ENCODE results near the gene APP.
"Not testable (repeated sequence)": the region's sequence is repeated elsewhere in the genome, so short reads cannot be mapped to it uniquely, and the experiment has no call there.

Gene APP

DNA sequence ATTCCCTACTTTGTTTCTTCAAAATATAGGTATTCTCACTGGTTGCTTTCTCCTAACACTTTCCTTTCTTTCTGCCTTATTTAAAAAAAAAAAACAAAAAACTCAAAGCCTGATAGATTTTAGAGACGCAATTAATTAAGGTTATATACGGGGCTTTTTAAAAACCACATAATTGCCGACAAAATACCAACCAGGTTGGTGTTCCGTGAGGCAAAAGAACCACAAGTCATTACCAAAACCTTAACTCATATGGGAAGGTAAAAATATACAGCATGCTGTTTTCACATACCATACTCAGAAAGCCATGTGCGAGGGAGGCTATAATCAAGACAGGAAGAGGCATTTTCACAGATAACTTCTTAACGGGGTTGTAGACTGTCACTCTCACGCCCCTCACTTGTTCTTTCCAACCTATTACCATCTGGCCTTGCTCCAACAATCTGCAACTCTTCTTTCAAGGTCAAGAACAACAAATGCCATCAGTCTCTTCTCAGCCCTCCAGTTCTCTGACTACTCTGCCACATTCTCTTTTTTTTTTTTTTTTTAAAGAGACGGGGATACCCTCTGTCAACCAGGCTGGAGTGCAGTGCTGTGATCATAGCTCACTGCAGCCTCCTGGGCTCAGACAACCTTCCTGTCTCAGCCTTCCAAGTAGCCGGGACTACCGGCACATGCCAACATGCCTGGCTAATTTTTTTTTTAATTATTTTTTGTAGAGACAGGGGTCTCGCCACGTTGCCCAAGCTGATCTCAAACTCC, 102.6 kb downstream of the APP start:
- DNase-seq (ENCODE audit: low read depth in 2 of 2): no peak

DNA sequence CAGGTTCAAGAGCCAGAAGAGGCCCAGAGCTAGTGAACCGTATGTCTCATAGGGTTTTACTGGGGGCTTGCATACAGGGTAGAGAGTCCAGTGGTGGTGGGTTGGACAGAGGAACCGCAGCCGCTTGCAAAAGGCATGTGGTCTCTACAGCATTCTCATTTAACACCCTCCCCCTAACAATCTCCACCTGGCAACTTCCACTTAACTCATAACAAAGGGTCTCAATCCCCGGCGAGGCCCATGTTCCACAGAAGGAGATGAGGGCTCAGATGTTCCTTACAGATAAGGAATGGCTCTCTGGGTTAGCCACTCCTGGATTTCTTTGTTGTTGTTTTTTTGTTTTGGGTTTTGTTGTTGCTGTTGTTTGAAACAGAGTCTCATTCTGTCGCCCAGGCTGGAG, 106.1 kb downstream of the APP start:
- DNase-seq (ENCODE audit: low read depth in 2 of 2): no peak

DNA sequence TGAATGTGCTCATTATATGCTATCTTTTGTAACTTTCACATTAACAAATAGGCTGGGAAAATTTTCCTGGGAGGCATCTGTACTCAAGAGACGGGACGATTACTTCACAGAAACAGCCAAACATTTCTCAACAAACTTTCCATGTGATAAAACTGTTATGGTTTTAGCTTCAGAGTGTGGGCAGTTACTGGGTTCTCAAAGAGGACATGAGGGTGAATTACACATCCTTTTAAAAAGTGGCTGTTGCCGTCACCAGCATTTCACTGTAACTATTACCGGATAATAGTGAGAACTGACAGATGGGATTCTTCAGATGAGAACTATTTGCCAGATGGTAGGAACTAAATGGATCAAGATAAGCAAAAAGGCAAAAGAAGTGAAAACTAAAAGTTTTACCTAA, 109.1 kb downstream of the APP start:
- DNase-seq (ENCODE audit: low read depth in 2 of 2): no peak

DNA sequence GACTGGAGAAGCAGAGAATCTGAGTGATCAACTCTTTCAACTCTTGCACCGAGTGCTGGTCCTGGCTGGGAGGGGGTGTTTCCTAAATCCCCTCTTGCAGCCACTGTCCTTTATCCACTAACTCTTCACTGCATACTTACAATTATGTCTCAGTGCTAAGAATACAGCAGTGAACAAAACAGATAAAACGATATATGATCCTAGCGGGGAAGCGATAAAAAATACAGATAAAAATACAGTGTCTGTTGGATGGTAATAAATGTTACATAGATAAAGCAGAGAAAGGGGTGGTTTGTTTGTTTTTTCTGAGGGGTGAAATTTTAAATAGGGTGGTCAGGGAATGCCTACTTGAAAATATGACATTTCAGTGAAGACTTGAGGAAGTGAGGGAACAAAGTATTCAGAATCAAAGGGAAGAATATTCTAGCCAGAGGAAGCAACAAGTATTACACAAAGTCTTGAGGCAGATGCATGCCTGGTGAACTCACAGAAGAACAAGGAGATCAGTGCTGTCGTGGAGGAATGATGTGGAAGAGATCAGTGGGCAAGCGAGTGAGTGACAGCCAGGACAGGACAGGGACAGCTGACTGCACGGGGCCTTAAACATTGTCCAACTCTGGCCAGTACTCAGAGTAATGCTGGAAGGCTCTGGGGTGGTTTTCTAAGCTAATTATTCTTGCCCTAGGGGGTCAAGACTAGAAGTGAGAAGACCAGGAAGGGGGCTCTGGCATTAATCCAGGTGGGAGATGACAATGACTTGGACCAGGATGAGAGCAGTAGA, 110.0 kb downstream of the APP start:
- no peak for DNase-seq (ENCODE audit: low read depth in 2 of 2)

DNA sequence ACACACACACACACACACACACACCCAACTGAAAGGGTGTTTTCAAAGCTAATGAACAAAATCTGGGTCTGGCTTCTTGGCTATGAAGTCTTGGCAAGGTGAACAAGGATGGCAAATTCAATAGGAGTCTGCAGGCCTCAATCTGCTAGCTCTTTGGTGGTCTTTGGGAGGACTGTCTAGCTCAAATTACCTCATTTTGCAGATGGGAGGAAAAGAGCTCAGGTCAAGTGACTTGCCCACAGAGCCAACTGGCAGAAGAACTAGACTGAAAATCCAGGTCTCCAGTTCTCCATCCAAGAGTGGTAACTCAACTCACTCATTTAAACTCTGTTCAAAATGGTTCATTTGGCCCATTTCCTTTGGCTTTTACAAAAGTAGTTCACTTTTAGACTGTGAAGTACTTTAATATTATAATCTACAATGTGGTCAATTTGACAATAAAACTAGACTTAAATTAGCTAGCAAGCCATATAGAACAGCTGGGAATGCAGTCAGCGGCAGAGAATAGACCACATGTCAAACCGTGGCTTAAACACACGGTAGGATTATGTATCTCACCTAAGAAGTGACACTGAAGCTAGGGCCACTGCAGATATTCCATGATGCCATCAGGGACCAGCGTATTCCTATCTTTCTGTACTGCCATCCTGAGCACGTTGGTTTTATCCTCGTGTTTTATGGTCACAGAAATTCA, 112.9 kb downstream of the APP start:
- DNase-seq (ENCODE audit: low read depth in 2 of 2): no peak

DNA sequence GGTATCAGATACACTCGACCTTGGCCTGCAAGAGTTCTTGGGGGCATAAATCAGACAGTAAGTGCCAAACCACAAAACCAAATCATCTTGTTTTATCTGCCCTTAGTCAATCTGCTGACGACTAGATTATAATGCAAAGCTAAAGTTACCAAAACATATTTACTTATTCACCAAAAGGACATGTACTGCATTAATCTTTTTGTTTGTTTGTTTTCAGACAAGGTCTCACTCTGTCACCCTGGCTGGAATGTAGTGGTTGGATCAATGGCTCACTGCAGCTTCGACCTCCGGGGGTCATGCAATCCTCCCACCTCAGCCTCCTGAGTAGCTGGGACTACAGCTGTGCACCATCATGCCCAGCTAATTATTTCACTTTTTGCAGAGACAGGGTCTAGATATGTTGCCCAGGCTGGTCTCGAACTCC, 114.7 kb downstream of the APP start:
- no peak for DNase-seq (ENCODE audit: low read depth in 2 of 2)

DNA sequence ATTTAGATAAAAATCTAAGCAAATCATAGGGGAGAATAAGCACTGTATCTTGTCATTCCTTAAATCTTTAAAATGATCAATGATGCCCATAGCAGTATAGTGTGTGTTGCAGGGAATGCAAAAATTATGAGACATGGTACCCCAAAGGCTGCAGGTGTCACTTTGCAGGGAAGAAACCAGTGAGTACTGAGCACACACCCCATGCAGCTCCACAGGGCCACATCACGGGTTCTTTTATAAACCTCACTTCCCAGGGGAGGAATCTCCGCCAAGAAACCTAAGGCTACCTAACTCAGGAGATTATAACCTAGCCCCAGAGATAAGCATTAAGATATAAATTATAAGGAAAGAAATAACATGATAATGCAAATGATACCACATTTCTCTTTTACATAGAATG, 115.6 kb downstream of the APP start:
- no peak for DNase-seq (ENCODE audit: low read depth in 2 of 2)

DNA sequence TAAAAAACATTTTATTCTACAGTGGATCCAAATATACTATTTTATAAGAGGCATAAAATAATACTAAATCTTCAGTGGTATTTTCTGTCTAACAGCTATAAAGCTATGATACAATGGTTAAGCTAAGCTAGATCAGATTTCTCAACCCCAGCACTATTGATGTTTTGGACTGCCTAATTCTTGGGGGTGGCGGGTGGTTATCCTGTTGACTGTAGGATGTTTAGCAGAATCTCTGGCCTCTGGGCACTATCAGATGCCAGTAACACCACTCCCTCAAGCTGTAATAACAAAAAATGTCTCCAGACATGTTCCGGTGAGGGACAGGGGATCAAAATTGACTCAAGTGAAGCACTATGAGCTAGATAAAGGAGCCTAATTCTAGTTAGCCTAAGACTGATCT, 118.5 kb downstream of the APP start:
- no peak for DNase-seq (ENCODE audit: low read depth in 2 of 2)

DNA sequence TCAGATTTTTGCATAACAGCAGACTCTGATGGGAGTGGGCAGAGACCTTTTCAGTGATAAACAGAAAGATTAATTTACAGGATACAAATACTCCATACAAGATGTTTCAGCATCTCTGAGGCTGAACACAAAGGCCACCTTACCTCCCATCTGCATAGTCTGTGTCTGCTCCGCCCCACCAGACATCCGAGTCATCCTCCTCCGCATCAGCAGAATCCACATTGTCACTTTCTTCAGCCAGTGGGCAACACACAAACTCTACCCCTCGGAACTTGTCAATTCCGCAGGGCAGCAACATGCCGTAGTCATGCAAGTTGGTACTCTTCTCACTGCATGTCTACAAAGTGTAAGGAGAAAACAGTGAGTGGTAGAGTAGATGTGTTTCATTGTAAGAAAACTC, 119.7 kb downstream of the APP start:
- DNase-seq (ENCODE audit: low read depth in 2 of 2): no peak

DNA sequence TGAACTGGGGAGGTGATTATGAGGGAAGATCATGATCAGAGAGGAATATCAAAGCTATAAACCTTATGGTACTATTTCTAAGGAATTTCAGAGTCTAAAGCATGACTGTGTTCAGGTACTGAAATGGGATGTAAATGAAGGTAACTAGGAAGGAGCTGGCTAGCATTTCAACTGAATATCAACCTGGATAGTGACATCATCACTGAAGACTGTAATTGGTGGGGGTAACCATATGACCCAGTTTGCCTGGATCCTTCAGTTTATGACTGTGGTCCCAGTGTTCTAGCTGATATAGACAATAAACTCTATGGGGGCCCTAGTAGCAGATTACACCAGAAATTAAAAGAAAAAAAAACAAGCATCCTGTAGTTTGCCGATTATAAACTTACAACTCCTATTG, 120.8 kb downstream of the APP start:
- no peak for DNase-seq (ENCODE audit: low read depth in 2 of 2)

DNA sequence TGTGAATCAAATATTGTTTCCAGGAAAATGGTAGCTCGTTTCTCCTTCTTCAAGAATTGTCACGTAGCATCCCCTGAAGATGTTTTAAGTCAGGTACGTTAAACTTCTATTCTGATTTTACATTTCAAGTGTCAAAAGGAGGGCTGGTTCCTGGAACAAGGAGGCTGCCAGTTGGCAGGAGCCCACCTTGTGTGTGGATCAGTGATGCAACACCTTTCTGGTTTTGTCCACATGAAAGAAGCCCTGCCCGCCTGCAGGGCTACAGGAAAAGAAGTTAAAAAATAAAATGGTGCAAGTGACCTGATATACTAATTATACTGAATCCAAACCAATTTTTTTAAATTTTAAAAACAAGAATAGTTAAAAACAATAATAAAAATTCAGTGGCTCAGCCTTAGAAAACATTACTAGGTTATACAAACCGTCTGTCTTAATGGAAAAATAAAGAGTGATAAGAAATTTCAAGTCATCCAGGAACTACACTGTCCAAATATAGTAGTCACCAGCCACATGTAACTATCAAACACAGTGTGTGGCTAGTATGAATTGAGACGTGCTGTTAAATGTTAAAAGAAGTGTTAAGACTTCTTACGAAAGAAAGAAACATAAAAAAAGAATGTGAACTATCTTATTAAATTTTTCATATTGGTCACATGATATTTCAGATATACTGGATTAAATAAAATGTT, 123.1 kb downstream of the APP start:
- no peak for DNase-seq (ENCODE audit: low read depth in 2 of 2)

DNA sequence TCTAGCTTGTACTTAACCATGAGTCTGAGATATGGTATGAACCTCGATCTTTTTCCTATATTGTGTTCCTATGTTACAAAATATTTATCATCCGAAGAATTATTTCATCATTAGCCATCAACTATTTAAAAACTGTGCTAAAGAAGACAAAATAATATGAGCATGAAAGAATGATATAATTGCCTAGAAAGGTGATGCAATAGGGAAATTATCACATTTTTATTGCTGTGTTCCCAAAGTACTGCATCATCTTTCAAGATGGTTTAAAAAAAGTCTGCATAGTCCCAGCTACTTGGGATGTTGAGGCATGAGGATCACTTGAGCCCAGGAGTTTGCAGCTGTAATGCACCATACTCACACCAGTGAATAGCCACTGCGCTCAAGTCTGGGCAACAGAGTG, 126.7 kb downstream of the APP start:
- no peak for DNase-seq (ENCODE audit: low read depth in 2 of 2)

DNA sequence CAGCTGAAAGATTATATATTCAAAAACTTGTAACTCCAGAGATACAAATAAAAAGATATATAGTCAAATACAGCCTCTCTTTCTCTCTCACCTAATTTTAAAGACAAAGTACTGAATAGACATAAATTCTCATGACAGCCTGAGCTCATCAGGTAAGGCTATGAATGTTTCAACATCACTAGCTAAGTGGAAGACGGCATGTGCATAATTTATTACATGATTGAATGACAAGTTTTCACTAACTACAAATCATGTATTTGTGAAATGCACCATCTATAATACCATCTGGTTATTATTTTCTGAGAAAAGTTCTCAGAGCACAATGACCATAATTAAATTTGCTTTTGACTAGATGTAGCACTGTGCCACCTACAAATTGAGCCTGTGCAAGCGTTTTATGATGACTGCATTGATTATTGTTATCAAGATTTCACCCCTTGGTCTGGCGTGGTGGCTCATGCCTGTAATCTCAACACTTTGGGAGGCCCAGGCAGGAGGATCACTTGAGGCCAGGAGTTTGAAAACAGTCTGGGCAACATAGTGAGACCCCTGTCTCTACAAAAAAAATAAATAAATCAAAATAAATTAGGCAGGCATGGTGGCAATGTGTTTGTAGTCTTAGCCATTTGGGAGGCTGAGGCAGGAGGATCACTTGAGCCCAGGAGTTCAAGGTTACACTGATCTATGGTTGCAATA, 128.2 kb downstream of the APP start:
- DNase-seq (ENCODE audit: low read depth in 2 of 2): no peak

DNA sequence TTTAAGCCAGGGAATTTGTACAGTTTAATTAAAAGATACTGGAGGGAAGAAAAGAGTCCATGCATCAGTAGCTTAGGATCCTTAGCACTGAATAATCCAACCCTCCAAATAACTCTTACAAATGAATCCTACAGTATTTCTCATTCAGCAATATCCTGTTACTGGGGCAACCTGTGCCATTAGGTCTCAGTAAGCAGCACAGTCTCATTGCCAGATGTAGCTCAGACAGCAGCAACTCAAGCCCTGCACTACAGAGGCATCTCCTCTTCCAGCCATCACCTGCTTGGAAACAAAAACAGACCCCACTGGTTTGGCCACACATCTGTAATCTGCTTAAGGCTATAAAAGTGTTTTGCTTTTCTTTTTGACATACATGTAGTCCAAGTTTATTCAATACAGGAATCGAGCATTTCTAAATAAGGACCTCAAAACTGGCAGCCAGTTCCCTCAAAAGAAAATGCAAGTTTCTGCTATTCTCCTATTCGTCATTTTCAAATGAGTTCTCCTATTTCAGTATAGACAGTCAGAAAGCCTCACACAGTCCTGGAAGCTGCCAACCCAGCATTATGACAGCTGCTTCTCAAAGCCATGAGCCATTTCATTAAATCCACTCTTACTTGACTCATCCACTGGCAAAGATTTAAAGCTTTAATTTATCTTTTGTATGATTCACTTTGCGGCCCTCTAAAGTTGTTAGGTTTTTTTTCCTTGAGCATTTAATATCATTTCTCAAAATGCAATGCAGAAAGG, 129.0 kb downstream of the APP start:
- DNase-seq (ENCODE audit: low read depth in 2 of 2): no peak

DNA sequence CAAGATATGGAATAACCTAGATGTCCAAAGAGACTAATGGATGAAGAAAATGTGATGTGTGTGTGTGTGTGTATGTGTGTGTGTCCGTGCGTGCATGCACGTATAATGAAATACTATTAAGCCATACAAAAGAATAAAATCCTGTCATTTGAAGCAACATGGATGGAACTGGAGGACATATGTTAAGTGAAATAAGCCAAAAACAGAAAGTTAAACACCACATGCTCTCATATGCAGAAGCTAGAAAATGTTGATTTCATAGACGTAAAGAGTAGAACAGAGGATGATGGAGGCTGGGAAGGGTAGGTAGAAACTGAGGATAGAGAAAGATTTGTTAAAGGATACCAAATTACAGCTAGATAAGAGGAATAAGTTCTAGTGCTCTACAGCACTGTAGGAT, 133.7 kb downstream of the APP start:
- no peak for DNase-seq (ENCODE audit: low read depth in 2 of 2)

DNA sequence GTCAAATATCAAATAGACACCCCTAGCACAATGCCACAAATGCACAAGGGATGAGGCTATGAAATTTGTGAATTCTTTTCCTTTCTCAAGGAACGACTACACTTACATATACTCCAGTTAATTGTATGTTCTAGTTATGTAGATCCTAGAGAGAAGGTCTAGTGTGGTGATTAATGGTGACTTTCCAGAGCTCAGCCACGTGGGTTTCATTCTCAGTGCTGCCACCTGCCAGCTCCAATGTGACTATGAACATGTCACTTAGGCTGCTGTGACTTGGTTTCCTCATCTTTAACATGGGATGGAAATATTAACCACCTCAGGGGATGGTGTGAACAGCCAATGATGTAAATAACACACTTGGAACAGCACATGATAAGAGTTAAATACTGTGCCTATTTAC, 138.3 kb downstream of the APP start:
- no peak for DNase-seq (ENCODE audit: low read depth in 2 of 2)

DNA sequence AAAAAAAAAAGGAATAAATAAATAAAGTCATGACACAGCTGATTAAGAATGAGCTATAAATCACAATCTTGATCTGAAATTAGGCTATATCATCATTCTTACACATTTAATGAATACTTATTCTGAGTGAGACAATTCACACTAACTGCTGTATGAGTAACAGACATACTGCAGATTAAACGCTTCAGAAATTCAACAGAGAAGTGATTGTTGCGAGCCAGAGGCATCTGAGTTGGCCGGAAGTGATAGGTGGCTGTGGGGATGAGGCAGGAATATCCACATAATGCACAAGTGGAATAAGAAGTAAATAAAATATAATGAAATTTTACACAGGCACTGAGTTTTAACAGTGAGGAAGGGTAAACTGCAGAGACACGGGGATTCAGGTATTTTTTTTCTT, 142.4 kb downstream of the APP start:
- DNase-seq (ENCODE audit: low read depth in 2 of 2): no peak

DNA sequence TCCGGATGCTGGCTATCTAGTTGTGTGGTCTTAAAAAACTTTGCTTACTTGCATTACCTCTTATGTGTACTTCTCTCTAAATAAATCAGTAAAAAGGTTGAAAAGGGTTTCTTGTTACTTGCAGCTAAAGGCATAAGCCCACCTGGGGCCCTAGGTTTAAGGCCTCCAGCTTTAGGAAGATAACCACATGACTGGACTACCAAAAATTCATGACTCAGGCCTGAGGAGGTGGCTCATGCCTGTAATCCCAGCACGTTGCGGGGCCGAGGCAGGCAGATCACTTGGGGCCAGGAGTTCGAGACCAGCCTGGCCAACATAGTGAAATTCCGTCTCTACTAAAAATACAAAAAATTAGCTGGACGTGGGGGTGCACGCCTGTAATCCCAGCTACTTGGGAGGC, 142.9 kb downstream of the APP start:
- DNase-seq (ENCODE audit: low read depth in 2 of 2): no peak

DNA sequence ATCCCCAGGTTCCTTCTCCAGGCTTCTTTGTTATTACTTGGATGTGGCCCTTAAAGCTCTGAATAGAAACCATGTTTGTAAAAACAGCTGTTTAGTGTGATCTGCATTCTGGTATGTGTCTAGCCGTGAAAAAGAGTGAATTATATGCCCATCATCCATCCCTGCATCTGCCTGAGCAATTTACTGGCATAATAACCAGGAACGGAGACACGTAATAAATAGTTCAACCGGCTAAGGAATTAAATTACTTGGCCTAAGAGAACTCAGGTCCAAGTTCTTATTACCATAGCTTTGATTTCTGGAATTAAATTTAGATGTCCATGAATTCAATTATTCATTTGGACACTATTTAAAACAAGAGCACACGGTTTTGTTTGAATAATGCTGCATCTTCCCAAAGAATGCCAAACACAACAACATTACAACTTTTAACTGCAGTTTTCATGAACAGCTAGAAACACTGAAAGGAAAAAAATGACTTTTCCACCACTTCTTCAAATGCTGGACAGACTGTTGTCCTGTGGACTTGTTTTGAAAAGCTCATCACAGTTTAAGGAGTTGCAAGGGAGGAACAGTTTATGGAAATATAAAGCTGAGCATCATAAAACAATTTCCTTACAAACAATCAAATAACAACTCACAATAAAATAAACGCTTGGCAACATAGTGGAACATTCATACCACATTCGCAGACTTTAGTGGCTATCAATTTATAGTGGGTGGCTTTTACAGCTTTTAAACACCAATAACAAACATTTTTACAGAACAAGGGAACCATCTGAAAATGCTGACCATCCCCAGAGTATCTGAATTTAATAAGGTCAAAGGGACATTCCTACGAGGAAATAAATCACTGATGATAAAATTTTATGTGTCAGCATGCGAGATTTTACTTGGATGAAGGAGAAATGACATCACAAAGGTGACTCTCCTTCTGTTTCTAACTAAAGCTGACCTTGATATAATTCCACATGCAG, 144.7 kb downstream of the APP start:
- no peak for DNase-seq (ENCODE audit: low read depth in 2 of 2)

DNA sequence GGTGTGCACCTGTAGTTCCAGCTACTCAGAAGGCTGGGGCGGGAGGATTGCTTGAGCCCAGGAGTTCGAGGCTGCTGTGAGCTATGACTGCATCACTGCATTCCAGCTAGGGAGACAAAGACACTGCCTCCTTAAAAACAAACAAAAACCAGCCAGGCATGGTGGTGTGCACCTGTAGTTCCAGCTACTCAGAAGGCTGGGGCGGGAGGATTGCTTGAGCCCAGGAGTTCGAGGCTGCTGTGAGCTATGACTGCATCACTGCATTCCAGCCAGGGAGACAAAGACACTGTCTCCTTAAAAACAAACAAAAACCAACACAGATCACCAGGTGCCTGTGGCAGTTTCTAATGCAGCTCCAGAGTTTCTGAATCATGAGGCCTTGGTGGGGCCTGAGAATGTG, 147.2 kb downstream of the APP start:
- not testable (repeated sequence) for DNase-seq (ENCODE audit: low read depth in 2 of 2)

Data from stimulated activated CD8-positive, alpha-beta memory T cell treated with anti-CD3 and anti-CD28 coated beads, Interleukin-15, amount 100 ng/mL, for 4 hours (primary cell).